GM12891 (cell line): ENCODE data around the gene CCDC144A.
"Not testable (repeated sequence)": the region's sequence is repeated elsewhere in the genome, so short reads cannot be mapped to it uniquely, and the experiment has no call there.

Experiments used
- POLR2A ChIP-seq: IDR thresholded peaks from 2 replicates; pipeline ENCODE4 v1.6.1; 2011; ENCODE audit warnings: low read depth, low read length, control low read depth
- POLR2AphosphoS5 ChIP-seq: IDR thresholded peaks from 2 replicates; pipeline ENCODE4 v1.6.1; 2011; ENCODE audit warnings: low read depth, low read length, control low read depth
- SPI1 ChIP-seq: IDR thresholded peaks from 2 replicates; pipeline ENCODE4 v1.6.1; 2011; ENCODE audit warnings: low read depth, low read length, control low read depth
- TAF1 ChIP-seq: IDR thresholded peaks from 2 replicates; pipeline ENCODE4 v1.6.1; 2011; ENCODE audit warnings: low read depth, low read length, control low read depth

GRCh38 chr17:16746571-16746970 is 56.5 kb downstream of the CCDC144A start:
- TF ChIP-seq POLR2A, POLR2AphosphoS5, SPI1, TAF1: not testable (repeated sequence)
